ENCODE measurements around the gene ZEB1. TPM values are rescaled to one million over a fixed set of nuclear protein-coding genes. Genes with fewer than 3 reads are reported as not detected.

Gene ZEB1
- total and polyA plus RNA-seq, 2 of the 13 experiments (the other 11 are each of a cell fraction or from before 2014, with no cell fraction given): 9.6 to 18.0 TPM

DNA sequence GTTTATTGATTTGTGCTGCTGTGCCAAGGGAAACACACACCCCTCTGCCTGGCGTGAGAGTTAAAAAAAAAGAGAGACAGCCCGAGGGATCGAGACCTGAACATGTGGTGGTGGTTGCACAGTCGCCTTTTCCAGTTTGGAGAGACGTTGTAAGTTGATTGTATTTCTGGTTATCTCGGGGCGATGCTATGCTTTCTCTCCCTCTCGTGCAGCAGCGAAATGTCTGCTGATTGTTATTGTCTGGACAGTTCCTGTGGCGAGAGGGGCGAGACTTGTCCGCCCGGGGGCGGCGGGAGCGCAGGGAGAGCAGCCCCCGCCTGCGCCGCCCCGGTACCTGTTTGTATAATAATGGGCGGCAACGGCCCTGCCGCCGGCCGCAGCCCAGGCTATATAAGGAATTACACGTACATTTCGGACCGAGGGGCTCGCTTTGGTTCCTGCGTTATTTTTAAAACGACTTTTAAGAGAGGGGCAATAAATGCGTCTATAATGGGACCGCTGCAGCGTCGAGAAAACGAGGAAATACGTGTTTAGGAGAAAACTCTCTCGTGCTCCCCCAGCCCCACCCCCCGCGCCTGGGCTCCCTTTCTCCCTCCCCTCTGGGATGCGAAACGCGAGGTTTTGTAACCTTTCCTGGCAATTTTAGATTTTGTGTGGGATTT is 1.7 kb downstream of the ZEB1 start (continued):
- TF ChIP-seq, protein P1, sequence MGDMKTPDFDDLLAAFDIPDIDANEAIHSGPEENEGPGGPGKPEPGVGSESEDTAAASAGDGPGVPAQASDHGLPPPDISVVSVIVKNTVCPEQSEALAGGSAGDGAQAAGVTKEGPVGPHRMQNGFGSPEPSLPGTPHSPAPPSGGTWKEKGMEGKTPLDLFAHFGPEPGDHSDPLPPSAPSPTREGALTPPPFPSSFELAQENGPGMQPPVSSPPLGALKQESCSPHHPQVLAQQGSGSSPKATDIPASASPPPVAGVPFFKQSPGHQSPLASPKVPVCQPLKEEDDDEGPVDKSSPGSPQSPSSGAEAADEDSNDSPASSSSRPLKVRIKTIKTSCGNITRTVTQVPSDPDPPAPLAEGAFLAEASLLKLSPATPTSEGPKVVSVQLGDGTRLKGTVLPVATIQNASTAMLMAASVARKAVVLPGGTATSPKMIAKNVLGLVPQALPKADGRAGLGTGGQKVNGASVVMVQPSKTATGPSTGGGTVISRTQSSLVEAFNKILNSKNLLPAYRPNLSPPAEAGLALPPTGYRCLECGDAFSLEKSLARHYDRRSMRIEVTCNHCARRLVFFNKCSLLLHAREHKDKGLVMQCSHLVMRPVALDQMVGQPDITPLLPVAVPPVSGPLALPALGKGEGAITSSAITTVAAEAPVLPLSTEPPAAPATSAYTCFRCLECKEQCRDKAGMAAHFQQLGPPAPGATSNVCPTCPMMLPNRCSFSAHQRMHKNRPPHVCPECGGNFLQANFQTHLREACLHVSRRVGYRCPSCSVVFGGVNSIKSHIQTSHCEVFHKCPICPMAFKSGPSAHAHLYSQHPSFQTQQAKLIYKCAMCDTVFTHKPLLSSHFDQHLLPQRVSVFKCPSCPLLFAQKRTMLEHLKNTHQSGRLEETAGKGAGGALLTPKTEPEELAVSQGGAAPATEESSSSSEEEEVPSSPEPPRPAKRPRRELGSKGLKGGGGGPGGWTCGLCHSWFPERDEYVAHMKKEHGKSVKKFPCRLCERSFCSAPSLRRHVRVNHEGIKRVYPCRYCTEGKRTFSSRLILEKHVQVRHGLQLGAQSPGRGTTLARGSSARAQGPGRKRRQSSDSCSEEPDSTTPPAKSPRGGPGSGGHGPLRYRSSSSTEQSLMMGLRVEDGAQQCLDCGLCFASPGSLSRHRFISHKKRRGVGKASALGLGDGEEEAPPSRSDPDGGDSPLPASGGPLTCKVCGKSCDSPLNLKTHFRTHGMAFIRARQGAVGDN (CRISPR knock-in tag; IDR thresholded peaks at IDR 0.05): peak; percentile 55
- TF ChIP-seq, protein P2, sequence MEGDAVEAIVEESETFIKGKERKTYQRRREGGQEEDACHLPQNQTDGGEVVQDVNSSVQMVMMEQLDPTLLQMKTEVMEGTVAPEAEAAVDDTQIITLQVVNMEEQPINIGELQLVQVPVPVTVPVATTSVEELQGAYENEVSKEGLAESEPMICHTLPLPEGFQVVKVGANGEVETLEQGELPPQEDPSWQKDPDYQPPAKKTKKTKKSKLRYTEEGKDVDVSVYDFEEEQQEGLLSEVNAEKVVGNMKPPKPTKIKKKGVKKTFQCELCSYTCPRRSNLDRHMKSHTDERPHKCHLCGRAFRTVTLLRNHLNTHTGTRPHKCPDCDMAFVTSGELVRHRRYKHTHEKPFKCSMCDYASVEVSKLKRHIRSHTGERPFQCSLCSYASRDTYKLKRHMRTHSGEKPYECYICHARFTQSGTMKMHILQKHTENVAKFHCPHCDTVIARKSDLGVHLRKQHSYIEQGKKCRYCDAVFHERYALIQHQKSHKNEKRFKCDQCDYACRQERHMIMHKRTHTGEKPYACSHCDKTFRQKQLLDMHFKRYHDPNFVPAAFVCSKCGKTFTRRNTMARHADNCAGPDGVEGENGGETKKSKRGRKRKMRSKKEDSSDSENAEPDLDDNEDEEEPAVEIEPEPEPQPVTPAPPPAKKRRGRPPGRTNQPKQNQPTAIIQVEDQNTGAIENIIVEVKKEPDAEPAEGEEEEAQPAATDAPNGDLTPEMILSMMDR (CRISPR knock-in tag; IDR thresholded peaks at IDR 0.05): 0 out of 2 replicates have a peak, but pooled peaks have one; percentile 13
- 0 out of 2 replicates have a peak, but pooled peaks have one; percentile 28 for TF ChIP-seq PHF20 (CRISPR knock-in tag; IDR thresholded peaks at IDR 0.05)
- TF ChIP-seq MAZ (IDR thresholded peaks at IDR 0.05; ENCODE audit: borderline replicate concordance, low read depth, low read length): 0 out of 2 replicates have a peak, but pooled peaks have one; percentile 20
- no peak for TF ChIP-seq MAZ (CRISPR knock-in tag; IDR thresholded peaks at IDR 0.05; ENCODE audit: low read depth)
- 0 out of 2 replicates have a peak, but pooled peaks have one; percentile 35 for TF ChIP-seq POGZ (CRISPR knock-in tag; IDR thresholded peaks at IDR 0.05)
- TF ChIP-seq, protein P3, sequence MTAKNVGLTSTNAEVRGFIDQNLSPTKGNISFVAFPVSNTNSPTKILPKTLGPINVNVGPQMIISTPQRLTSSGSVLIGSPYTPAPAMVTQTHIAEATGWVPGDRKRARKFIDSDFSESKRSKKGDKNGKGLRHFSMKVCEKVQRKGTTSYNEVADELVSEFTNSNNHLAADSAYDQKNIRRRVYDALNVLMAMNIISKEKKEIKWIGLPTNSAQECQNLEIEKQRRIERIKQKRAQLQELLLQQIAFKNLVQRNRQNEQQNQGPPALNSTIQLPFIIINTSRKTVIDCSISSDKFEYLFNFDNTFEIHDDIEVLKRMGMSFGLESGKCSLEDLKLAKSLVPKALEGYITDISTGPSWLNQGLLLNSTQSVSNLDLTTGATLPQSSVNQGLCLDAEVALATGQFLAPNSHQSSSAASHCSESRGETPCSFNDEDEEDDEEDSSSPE (CRISPR knock-in tag; IDR thresholded peaks at IDR 0.05): 0 out of 2 replicates have a peak, but pooled peaks have one; percentile 17
- TF ChIP-seq, protein P4, sequence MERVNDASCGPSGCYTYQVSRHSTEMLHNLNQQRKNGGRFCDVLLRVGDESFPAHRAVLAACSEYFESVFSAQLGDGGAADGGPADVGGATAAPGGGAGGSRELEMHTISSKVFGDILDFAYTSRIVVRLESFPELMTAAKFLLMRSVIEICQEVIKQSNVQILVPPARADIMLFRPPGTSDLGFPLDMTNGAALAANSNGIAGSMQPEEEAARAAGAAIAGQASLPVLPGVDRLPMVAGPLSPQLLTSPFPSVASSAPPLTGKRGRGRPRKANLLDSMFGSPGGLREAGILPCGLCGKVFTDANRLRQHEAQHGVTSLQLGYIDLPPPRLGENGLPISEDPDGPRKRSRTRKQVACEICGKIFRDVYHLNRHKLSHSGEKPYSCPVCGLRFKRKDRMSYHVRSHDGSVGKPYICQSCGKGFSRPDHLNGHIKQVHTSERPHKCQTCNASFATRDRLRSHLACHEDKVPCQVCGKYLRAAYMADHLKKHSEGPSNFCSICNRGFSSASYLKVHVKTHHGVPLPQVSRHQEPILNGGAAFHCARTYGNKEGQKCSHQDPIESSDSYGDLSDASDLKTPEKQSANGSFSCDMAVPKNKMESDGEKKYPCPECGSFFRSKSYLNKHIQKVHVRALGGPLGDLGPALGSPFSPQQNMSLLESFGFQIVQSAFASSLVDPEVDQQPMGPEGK (CRISPR knock-in tag; IDR thresholded peaks at IDR 0.05): peak; percentile 97
- no peak for TF ChIP-seq HNF4A (CRISPR knock-in tag; IDR thresholded peaks at IDR 0.05)
- TF ChIP-seq HNRNPLL (IDR thresholded peaks at IDR 0.05; ENCODE audit: low read depth, low read length, poor library complexity, severe bottlenecking): peak; percentile 85
- TF ChIP-seq, protein P5, sequence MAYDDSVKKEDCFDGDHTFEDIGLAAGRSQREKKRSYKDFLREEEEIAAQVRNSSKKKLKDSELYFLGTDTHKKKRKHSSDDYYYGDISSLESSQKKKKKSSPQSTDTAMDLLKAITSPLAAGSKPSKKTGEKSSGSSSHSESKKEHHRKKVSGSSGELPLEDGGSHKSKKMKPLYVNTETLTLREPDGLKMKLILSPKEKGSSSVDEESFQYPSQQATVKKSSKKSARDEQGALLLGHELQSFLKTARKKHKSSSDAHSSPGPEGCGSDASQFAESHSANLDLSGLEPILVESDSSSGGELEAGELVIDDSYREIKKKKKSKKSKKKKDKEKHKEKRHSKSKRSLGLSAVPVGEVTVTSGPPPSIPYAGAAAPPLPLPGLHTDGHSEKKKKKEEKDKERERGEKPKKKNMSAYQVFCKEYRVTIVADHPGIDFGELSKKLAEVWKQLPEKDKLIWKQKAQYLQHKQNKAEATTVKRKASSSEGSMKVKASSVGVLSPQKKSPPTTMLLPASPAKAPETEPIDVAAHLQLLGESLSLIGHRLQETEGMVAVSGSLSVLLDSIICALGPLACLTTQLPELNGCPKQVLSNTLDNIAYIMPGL (CRISPR knock-in tag; IDR thresholded peaks at IDR 0.05; ENCODE audit: borderline replicate concordance in 1 of 2, low read depth in 1 of 2): peak; percentile 24 to 62; a peak in 2 of 4 replicates
- TF ChIP-seq ZNF883 (CRISPR knock-in tag; IDR thresholded peaks at IDR 0.05; ENCODE audit: not compliant biosample characterization): no peak
- TF ChIP-seq, protein P6, sequence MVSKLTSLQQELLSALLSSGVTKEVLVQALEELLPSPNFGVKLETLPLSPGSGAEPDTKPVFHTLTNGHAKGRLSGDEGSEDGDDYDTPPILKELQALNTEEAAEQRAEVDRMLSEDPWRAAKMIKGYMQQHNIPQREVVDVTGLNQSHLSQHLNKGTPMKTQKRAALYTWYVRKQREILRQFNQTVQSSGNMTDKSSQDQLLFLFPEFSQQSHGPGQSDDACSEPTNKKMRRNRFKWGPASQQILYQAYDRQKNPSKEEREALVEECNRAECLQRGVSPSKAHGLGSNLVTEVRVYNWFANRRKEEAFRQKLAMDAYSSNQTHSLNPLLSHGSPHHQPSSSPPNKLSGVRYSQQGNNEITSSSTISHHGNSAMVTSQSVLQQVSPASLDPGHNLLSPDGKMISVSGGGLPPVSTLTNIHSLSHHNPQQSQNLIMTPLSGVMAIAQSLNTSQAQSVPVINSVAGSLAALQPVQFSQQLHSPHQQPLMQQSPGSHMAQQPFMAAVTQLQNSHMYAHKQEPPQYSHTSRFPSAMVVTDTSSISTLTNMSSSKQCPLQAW (CRISPR knock-in tag; IDR thresholded peaks at IDR 0.05): peak; percentile 20; the same call in 1 of the 2 replicates
